Endothelial cell (in vitro differentiated cells): ENCODE measurements around the gene DLEC1. TPM values are rescaled to one million over a fixed set of nuclear protein-coding genes. Genes with fewer than 3 reads are reported as not detected.

Source experiments
- DNase-seq: peaks from one replicate; pipeline ENCODE4 v3.0.0; 2021; ENCODE audit warnings: low spot score
- H3K27ac Mint-ChIP-seq: one replicate; pipeline ENCODE4 v1.8.0; 2021; ENCODE audit warnings: mixed read lengths, inconsistent platforms; ENCODE audit not compliant: unreplicated experiment
- H3K27me3 Mint-ChIP-seq: one replicate; pipeline ENCODE4 v1.8.0; 2021; ENCODE audit warnings: mild to moderate bottlenecking, moderate library complexity, mixed read lengths, inconsistent platforms; ENCODE audit not compliant: unreplicated experiment
- H3K36me3 Mint-ChIP-seq: one replicate; pipeline ENCODE4 v1.8.0; 2021; ENCODE audit warnings: mild to moderate bottlenecking, low read depth, mixed read lengths, inconsistent platforms; ENCODE audit not compliant: unreplicated experiment
- H3K4me1 Mint-ChIP-seq: one replicate; pipeline ENCODE4 v1.8.0; 2021; ENCODE audit warnings: mild to moderate bottlenecking, mixed read lengths, inconsistent platforms; ENCODE audit not compliant: unreplicated experiment
- H3K4me3 Mint-ChIP-seq: one replicate; pipeline ENCODE4 v1.8.0; 2021; ENCODE audit warnings: mild to moderate bottlenecking, mixed read lengths, inconsistent platforms; ENCODE audit not compliant: unreplicated experiment
- H3K9me3 Mint-ChIP-seq: one replicate; pipeline ENCODE4 v1.8.0; 2021; ENCODE audit warnings: mixed read lengths, inconsistent platforms; ENCODE audit not compliant: unreplicated experiment
- total RNA-seq: library from RNA; stranded (reverse); fragmentation: NEBNext Ultra II Directional; extraction: Animal tissue kit (Norgen Biotek cat#: 25700); gene quantifications from one replicate; pipeline ENCODE4 v1.2.1, GENCODE V29; 2021; ENCODE audit not compliant: unreplicated experiment
- TF ChIP-seq, protein P1 (sequence below): fragments of 200-600 bp; sonication (generic); IDR thresholded peaks from one replicate; pipeline ENCODE4 v1.5.0; 2021; ENCODE audit warnings: antibody characterized with exemption; ENCODE audit not compliant: unreplicated experiment

Gene DLEC1
- total RNA-seq, 1 donor from 2014 or later: 0.62 TPM

- H3K27ac Mint-ChIP-seq: peak overlapping the region; percentile 22
- no peak for DNase-seq
- H3K4me3 Mint-ChIP-seq: peak overlapping the region; percentile 92
- H3K36me3 Mint-ChIP-seq: peaks cover 24% of the 10 kb centered on the region
- TF ChIP-seq, protein P1, sequence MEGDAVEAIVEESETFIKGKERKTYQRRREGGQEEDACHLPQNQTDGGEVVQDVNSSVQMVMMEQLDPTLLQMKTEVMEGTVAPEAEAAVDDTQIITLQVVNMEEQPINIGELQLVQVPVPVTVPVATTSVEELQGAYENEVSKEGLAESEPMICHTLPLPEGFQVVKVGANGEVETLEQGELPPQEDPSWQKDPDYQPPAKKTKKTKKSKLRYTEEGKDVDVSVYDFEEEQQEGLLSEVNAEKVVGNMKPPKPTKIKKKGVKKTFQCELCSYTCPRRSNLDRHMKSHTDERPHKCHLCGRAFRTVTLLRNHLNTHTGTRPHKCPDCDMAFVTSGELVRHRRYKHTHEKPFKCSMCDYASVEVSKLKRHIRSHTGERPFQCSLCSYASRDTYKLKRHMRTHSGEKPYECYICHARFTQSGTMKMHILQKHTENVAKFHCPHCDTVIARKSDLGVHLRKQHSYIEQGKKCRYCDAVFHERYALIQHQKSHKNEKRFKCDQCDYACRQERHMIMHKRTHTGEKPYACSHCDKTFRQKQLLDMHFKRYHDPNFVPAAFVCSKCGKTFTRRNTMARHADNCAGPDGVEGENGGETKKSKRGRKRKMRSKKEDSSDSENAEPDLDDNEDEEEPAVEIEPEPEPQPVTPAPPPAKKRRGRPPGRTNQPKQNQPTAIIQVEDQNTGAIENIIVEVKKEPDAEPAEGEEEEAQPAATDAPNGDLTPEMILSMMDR: no peak
- peaks cover 34% of the 10 kb centered on the region for H3K4me1 Mint-ChIP-seq
- no peaks in the 10 kb centered on the region for H3K9me3 Mint-ChIP-seq
- H3K27me3 Mint-ChIP-seq: peaks cover 10% of the 10 kb centered on the region
Measured at GRCh38 chr3:38136393-38136776, 97.4 kb downstream of the DLEC1 start.

DNA sequence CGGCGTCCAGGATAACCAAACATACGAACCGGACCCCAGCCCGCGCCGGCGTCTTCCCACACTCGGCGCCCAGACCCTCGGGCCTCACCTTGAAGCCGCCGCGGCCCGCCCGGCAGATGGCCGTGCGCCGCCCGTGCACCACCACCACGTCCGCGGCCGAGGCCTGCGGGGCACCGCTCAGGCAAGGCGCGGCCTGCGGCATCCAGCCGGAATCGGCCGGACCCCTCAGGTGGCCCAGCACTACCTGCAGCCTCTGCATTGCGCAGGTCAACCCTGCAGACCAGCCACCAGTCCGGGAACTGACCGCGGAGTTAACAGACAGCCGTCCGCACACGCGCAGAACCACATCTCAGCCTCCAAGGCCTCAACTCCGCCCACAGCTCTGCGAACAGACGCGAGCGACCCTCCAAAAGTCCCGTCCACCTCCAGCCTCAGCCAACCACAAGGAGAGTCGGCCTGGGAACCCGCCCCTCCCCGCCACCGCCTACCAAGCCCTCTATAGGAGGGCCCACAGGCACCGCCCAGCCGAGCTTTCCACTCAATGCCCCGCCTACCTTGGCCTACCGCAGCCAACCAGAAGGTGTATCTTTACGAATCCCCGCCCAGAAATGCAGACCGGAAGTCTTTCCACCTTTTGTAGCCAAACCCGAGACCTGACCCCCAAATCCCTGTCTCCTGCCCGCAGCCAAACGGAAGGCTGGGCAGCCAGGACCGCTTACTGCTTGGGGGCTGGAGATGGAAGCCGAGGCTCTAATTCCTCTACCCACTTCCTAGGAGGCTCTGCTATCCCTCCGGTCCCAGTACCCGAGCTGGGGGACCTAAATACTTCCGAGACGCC lies 98.0 kb downstream of the DLEC1 start, which contains the start of gene ACAA1:
TSS of gene ACAA1 (minus strand) at position 351 of the 838 bp plus-strand sequence. CDS start at position 259, 92 bp downstream.
- peak; percentile 96 for DNase-seq
- Mint-ChIP-seq H3K27ac (peak within 1 kb of the TSS; percentile 96), H3K9me3 (no peaks in the 10 kb centered on the region), H3K4me1 (peaks cover 34% of the 10 kb centered on the region), H3K27me3 (peaks cover 14% of the 10 kb centered on the region), H3K4me3 (peak within 1 kb of the TSS; percentile 95), H3K36me3 (peaks cover 27% of the 10 kb centered on the region)
- TF ChIP-seq, protein P1: no peak

DNA sequence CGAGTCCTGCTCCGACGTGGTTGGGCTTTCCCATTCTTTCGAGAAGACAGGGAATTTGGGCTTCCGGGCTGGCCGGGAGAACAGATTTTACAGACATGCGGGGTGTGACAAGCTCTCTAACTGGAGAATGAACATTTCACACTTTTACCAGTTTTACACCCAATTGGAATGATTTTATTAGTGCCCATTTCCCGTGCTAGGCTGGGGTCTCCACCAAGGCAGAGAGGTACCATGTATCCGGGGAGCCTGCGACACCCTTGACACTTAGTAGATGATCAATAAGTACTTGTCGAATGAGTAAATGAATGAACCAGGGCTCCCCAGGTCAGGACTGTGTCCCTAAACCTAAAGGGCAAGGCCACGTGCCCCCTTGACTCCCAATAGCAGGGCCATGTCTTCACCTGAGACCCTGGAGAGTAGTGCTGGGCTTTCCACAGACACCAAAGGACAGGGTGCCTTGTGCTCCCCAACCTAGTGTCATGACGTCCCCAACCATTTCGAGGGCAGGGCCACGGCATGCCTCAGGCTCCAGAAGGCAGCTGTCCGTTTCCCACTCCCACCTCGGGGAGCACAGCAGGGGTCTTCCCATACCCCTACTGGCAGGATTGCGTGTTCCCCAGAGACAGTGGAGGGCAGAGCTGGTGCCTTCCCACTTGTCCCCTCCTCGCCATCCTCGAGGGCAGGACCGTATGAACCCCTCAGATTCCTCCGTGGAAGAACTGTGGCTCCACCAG lies 98.8 kb downstream of the DLEC1 start:
- Mint-ChIP-seq H3K9me3 (no peaks in the 10 kb centered on the region), H3K27me3 (peaks cover 16% of the 10 kb centered on the region), H3K27ac (peak overlapping the region; percentile 96), H3K4me3 (peak overlapping the region; percentile 95), H3K4me1 (peaks cover 34% of the 10 kb centered on the region), H3K36me3 (peaks cover 29% of the 10 kb centered on the region)
- TF ChIP-seq, protein P1: no peak
- DNase-seq: peak; percentile 30

GRCh38 chr3:38138349-38139190 lies 99.6 kb downstream of the DLEC1 start, which contains the start of gene MYD88:
Gene MYD88 (plus strand): TSS chr3:38138661. CDS start chr3:38138701, 40 bp downstream.
- peaks cover 16% of the 10 kb centered on the region for H3K27me3 Mint-ChIP-seq
- TF ChIP-seq, protein P1: no peak
- peaks cover 21% of the 10 kb centered on the region for H3K36me3 Mint-ChIP-seq
- H3K27ac Mint-ChIP-seq: peak within 1 kb of the TSS; percentile 96
- peak within 1 kb of the TSS; percentile 95 for H3K4me3 Mint-ChIP-seq
- peaks cover 34% of the 10 kb centered on the region for H3K4me1 Mint-ChIP-seq
- peak; percentile 66 for DNase-seq
- no peaks in the 10 kb centered on the region for H3K9me3 Mint-ChIP-seq
